H1 (cell line): Measurements from ENCODE around the gene NUDT1. TPM values are rescaled to one million over a fixed set of nuclear protein-coding genes. Genes with fewer than 3 reads are reported as not detected.

ENCODE experiments used
- NANOG ChIP-seq: IDR thresholded peaks from 2 replicates; pipeline ENCODE4 v1.6.1; 2011; ENCODE audit warnings: low read length, low read depth, mild to moderate bottlenecking, inconsistent platforms; ENCODE audit not compliant: insufficient read depth, poor library complexity, severe bottlenecking
- RAD21 ChIP-seq, 2 experiments: IDR thresholded peaks in 1 of 2; conservative IDR thresholded peaks in 1 of 2; 2 replicates each; pipeline ENCODE4 v1.6.1; 2011; ENCODE audit warnings: low read depth in 2 of 2, low read length in 2 of 2, improper control_type of control experiment in 1 of 2, inconsistent platforms in 1 of 2, mild to moderate bottlenecking in 1 of 2, moderate library complexity in 1 of 2
- polyA plus RNA-seq, 7 experiments: library from polyadenylated mRNA; depleted of rRNA in 3 of 7; stranded (reverse) in 5 of 7; unstranded in 2 of 7; fragments of >200 nt in 5 of 7; fragments of 200-250 nt in 2 of 7; gene quantifications; 1 replicate in 5 of 7; 2 replicates in 1 of 7; 4 replicates in 1 of 7; pipeline versions ENCODE4 v1.2.1 to v1.2.3, GENCODE V29; 2011 to 2013; ENCODE audit warnings: missing spikeins in 2 of 7, mixed read lengths in 2 of 7
- total RNA-seq: library from RNA; stranded (reverse); fragmentation: NEBNext Ultra II Directional; extraction: Animal tissue kit (Norgen Biotek cat#: 25700); gene quantifications from 2 replicates; pipeline ENCODE4 v1.2.1, GENCODE V29; 2021

NUDT1 gene
- total and polyA plus RNA-seq, 2 of the 8 experiments (the other 6 are each of a cell fraction or from before 2014, with no cell fraction given): 76.1 to 89.5 TPM

- TF ChIP-seq RAD21 (IDR thresholded peaks at IDR 0.05 in 1 of 2, conservative IDR thresholded peaks at IDR 0.05 in 1 of 2; ENCODE audit: low read depth in 2 of 2, low read length in 2 of 2) (no peak), NANOG (no peak)
Observed at GRCh38 chr7:2274666-2275065, 32.6 kb downstream of the NUDT1 start (continued).
